GM13976 (cell line): ENCODE data around the gene ANO2.

Experiments used
- DNase-seq: peaks from one replicate; pipeline ENCODE4 v3.0.0; 2012; ENCODE audit warnings: low spot score
- in situ Hi-C: fragments of 300-500 bp; cut with MboI; formaldehyde crosslinking; loops from one replicate; pipeline ENCODE4 v1.12.0; 2022; ENCODE audit warnings: low sequenced_read_pairs, mixed read lengths, inconsistent platforms; ENCODE audit not compliant: unreplicated experiment
- TF ChIP-seq, protein P1 (sequence below): IDR thresholded peaks from 2 replicates; pipeline ENCODE4 v1.5.1; 2012; ENCODE audit warnings: borderline replicate concordance, mild to moderate bottlenecking; ENCODE audit not compliant: insufficient read depth; ENCODE audit errors: extremely low read depth, missing control alignments, control extremely low read depth

ANO2 gene

GRCh38 chr12:5518584-5519365, 426.3 kb downstream of the ANO2 start:
- TF ChIP-seq, protein P1, sequence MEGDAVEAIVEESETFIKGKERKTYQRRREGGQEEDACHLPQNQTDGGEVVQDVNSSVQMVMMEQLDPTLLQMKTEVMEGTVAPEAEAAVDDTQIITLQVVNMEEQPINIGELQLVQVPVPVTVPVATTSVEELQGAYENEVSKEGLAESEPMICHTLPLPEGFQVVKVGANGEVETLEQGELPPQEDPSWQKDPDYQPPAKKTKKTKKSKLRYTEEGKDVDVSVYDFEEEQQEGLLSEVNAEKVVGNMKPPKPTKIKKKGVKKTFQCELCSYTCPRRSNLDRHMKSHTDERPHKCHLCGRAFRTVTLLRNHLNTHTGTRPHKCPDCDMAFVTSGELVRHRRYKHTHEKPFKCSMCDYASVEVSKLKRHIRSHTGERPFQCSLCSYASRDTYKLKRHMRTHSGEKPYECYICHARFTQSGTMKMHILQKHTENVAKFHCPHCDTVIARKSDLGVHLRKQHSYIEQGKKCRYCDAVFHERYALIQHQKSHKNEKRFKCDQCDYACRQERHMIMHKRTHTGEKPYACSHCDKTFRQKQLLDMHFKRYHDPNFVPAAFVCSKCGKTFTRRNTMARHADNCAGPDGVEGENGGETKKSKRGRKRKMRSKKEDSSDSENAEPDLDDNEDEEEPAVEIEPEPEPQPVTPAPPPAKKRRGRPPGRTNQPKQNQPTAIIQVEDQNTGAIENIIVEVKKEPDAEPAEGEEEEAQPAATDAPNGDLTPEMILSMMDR, result no peak
- DNase-seq, result no peak
- in situ Hi-C loops, result no loop called here

GRCh38 chr12:5516371-5517241, 428.5 kb downstream of the ANO2 start:
- in situ Hi-C loops, result no loop called here
- TF ChIP-seq, protein P1, result no peak
- no peak for DNase-seq

DNA sequence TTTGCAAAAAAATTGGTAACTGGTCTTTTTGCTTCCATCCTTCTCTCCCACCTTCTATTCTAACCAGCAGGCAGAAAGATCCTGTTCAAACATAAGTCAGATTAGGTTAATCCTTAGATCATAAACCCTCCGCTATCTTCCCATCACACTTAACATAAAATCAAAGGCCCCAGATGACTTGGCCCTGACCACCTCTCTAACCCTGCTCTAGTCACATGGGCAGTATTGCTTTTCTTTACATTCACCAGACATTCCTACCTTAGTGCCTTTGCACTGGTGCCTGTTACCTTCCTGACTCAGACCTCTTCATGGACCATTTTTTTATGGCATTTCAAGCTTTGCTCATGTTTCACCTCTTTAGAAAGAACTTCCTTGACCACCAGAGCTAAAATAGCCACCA, 429.6 kb downstream of the ANO2 start:
- DNase-seq, result no peak
- in situ Hi-C loops, result no loop called here
- TF ChIP-seq, protein P1, result no peak

DNA sequence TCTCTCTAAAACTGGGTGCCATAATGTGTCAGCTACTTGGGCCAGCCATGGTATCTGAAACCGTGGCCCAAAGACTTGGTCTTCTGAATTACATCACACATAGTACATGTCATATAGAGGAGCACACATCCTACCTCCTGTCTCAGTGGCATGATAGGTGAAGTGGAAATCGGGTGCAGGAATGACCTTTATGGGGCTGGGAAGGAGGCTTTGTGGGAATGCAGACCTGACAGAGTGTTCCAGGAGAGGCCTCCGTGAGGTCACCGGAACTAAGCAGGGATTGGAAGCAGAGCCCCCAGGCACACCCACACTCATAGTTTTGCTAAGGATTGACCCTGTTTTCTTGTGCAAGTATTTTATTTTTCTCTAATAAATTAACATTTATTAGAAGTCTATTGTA, 430.5 kb downstream of the ANO2 start:
- TF ChIP-seq, protein P1, result no peak
- in situ Hi-C loops, result no loop called here
- no peak for DNase-seq

DNA sequence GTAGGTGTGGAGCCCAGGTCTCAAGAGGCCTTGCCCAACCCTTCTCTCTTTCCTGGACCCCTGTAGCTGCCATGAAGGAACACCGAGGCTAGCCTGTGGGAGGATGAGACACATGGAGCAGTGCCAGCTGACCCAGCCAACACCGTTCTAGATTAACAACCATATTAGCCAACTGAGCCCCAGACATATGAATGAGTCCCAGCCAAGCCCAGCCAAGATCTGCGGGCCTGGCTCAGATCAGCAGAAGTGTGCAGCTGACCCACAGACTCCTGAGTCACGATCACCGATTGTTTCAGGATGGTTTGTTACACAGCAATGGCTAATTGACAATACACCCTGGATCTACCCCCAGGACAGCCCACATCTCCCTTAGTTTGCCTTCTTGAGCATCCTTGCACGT, 431.0 kb downstream of the ANO2 start:
- DNase-seq, result no peak
- TF ChIP-seq, protein P1, result no peak
- in situ Hi-C loops, result no loop called here

GRCh38 chr12:5513406-5513805, 431.7 kb downstream of the ANO2 start:
- TF ChIP-seq, protein P1, result no peak
- no peak for DNase-seq
- in situ Hi-C loops, result no loop called here
